Suppressor macrophage treated with lipopolysaccharide for 1 hour (primary cell): ENCODE measurements around the gene TRIM61.
"Not testable (repeated sequence)": the region's sequence is repeated elsewhere in the genome, so short reads cannot be mapped to it uniquely, and the experiment has no call there.

Experiments
- DNase-seq, 3 donors: peaks; one replicate each; pipeline ENCODE4 v3.0.0-alpha.2; 2020 to 2022

TRIM61 gene

GRCh38 chr4:164977243-164978164 is at the start of gene TRIM61:
Gene TRIM61, minus strand, starts transcription at chr4:164977657. Its CDS starts 7,655 bp downstream, at chr4:164970002.
- DNase-seq = peak; percentile 7 to 48 (median 32)

GRCh38 chr4:165025782-165026181 is 48.3 kb upstream of the TRIM61 start:
- DNase-seq = not testable (repeated sequence)

DNA sequence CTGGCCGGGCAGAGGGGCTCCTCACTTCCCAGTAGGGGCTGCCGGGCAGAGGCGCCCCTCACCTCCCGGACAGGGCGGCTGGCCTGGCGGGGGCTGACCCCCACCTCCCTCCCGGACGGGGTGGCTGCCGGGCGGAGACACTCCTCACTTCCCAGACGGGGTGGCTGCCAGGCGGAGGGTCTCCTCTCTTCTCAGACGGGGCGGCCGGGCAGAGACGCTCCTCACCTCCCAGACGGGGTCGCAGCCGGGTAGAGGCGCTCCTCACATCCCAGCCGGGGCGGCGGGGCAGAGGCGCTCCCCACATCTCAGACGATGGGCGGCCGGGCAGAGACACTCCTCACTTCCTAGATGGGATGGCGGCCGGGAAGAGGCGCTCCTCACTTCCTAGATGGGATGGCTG is 42.5 kb upstream of the TRIM61 start:
- not testable (repeated sequence) for DNase-seq

GRCh38 chr4:165016971-165017370 is 39.5 kb upstream of the TRIM61 start:
- peak in 1 of 3 donors; percentile 0 for DNase-seq

- DNase-seq = no peak
Measured at GRCh38 chr4:165013691-165014090, 36.2 kb upstream of the TRIM61 start.

DNA sequence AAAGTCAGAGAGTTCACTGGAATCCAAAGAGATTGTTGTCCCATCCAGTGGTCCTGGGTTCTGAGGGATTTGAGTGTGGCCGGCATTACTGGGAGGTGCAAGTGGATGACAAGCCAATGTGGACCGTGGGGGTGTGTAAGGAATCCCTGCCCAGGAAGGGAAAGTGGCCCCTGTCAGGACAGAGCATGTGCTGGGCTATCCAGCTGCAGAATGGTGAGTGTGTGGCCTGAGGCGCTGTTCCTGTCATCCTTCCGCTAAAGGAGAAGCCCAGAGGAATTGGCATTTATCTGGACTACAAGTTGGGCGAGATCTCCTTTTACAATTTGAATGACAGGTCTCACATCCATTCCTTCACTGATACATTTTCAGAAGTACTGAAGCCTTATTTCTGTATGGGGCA is 33.9 kb upstream of the TRIM61 start:
- no peak for DNase-seq

DNA sequence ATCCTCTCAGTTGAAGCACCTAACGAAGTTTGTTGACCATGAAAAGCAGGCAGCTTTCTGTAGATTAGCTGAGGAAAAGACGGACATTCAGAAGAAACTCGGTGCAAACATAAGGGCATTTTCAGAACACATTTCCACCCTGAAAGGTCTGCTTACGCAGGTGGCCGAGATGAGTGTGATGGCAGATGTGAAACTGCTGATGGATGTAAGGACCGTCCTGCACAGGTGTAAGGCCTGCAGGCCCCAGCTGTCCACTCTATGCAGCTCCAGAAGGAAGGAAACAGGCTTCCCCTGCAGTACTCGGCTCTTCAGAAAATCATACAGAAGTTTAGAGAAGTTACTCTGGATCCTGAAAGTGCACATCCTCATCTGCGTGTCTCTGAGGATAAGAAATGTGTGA is 33.5 kb upstream of the TRIM61 start:
- no peak for DNase-seq

- no peak for DNase-seq
Measured at GRCh38 chr4:165010487-165010886, 33.0 kb upstream of the TRIM61 start.

DNA sequence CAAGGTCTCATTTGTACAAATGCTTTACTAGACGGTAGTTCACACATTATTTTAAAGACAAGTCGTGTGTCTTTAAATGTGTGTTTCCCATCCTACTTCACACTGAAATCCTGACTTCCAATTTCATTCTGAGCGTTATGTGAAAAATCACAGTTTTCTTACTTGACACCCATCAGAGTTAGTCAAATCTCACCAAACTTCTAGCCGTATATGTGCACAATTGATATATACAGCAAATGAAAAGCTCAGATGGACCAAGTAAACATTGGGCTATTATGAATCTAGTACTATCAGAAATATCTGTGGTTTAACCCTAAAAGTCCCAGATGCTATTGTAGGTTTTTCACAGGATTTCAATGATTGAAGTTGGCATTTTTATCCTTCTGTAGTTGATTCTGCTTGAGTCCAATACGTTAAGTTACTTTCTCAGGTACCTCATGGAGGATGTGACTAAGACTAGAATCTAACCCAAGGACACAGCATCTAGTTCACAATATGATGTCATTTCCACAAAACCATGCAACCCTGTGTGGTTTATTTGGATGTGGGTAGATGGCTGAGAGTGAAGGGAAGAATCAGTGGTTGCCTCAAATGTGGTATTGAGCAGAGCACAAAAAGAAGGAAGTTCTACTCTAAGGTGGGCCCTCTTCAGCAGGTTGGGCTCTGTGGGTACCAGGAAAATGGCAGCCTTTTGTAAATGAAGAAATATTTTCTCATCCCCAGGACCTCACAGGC is 32.2 kb upstream of the TRIM61 start:
- no peak for DNase-seq

DNA sequence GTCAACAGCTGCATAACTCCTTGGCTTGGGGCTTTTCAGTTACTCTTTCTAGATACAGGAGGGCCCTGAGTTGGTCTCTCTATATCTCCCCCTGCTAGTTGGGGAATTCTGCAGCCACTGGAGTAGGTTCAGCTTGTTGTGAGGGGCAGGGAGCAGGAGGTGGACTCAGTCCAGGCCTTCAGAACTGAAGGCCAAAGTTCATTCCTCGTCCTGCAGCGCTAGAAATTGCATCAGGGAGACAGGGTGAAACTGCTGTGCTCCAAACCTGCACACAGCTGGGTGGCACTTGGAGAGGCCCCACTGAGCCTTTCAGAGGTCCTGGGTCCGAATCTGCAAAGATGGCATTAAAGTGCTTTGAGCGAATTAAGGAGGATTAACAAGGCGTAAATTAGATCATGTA is 29.4 kb upstream of the TRIM61 start:
- no peak for DNase-seq

DNA sequence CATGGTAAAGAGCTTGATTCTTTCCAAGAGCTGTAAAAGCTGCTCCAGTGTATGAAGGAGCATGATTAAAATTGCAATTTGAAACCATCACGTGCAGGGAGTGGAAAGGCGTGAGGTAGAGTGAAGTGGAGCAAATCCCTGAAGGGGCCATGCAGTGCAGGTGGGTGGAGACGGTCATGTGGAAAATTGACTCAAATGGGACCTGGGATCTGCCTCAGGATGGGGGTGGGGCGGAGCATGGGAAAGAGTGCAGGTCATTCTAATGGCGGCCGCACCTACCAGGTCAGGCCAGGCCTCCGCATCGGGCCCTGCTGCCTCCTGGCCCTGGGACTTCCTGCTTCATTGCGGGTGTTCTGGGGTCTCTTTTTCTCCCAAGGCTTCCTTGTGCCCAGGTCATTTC is 29.0 kb upstream of the TRIM61 start:
- no peak for DNase-seq

- DNase-seq = no peak
Measured at GRCh38 chr4:165005352-165005925, 28.0 kb upstream of the TRIM61 start.

GRCh38 chr4:165001957-165002356 is 24.5 kb upstream of the TRIM61 start:
- not testable (repeated sequence) for DNase-seq

GRCh38 chr4:164998526-164999080 is 21.1 kb upstream of the TRIM61 start:
- DNase-seq = not testable (repeated sequence)

DNA sequence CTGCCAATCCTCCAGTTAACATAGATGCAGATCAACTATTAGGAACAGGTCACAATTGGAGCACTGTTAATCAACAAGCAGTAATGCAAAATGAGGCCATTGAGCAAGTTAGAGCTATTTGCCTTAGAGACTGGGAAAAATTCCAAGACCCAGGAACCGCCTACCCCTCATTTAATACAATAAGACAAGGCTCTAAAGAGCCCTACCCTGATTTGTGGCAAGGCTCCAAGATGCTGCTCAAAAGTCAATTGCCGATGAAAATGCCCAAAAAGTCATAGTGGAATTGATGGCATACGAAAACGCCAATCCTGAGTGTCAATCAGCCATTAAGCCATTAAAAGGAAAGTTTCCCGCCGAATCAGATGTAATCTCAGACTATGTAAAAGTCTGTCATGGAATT is 20.5 kb upstream of the TRIM61 start:
- DNase-seq = no peak

GRCh38 chr4:164997324-164997723 is 19.9 kb upstream of the TRIM61 start:
- no peak for DNase-seq

GRCh38 chr4:164996123-164996522 is 18.7 kb upstream of the TRIM61 start:
- not testable (repeated sequence) for DNase-seq

GRCh38 chr4:164990786-164991185 is 13.3 kb upstream of the TRIM61 start:
- DNase-seq = not testable (repeated sequence)

- no peak for DNase-seq
Measured at GRCh38 chr4:164989471-164989870, 12.0 kb upstream of the TRIM61 start.

DNA sequence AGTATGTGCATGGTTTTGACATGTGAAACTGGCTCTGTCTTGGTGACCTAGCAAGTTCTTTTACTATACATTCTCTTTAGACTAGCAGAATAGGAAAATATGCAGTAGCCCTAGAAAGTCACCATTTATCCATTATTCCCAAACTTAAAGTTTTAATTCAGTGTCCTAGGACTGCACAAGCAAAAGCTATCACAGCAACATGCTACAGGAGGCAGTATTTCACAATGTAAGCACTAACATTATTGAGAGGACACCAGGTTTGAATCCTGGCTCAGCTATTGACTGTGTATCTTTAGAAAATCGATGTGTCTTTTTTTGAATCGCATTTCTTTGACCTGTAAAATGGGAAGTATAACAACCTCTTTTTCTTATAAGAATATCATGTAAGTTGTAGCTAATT is 5.5 kb downstream of the TRIM61 start:
- DNase-seq = not testable (repeated sequence)

DNA sequence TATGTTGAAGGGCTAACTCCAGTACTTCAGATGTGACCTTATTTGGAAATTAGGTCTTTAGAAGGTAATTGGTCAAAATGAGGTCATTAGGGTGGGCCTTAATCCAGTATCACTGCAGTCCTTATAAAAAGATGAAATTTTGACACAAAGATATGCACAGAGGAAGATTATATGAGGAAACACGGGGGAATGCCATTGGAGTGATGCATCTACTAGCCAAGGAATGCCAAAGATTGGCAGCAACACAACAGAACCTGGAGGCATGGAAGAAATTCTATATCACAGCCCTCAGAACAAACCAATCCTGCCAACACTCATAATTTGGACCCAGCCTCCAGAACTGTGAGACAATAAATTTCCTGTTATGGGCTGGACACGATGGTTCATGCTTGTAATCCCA is 17.6 kb downstream of the TRIM61 start:
- no peak for DNase-seq

GRCh38 chr4:164959421-164959820 is 18.0 kb downstream of the TRIM61 start:
- DNase-seq = not testable (repeated sequence)
